HuH-7.5 (cell line): ENCODE data around the gene ARPC5.
"Not testable (repeated sequence)": the region's sequence is repeated elsewhere in the genome, so short reads cannot be mapped to it uniquely, and the experiment has no call there.

Source experiments
- DNase-seq: peaks from one replicate; pipeline ENCODE4 v3.0.0; 2011; ENCODE audit warnings: low spot score

Gene ARPC5

GRCh38 chr1:183635606-183636333 is at the start of gene ARPC5:
Gene ARPC5 (minus strand): TSS chr1:183635783. CDS start chr1:183635659, 124 bp downstream.
- DNase-seq = peak; percentile 70

DNA sequence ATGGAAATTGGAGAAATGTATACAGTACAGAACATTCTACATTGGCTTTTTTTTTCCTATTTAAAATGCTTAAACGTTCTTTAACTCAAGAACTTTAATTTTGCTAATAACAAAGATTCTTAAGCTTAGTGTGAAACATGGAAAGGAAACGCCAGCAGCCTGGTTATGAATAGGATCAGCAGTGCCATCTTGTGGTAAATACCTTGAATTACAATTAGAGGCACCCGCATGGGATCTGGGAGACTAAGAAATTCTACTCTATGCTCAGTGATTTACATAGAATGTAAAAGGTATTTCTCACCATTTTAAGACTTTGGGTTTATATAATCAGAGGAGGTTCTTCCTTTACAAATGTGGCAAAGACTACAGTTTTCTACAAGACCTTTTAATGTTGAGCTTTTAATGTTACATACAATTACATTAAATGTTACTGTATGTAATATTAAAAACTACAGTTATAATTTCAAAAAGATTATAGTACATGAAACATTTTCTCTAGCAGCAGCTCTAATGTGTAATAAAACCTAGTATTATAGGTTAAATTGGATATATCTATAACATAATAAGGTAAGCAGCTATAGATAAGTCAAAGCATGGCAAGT is 49.6 kb upstream of the ARPC5 start:
- DNase-seq = peak; percentile 23

- DNase-seq = not testable (repeated sequence)
These were observed 43.8 kb upstream of the ARPC5 start for GRCh38 chr1:183679363-183679762.

DNA sequence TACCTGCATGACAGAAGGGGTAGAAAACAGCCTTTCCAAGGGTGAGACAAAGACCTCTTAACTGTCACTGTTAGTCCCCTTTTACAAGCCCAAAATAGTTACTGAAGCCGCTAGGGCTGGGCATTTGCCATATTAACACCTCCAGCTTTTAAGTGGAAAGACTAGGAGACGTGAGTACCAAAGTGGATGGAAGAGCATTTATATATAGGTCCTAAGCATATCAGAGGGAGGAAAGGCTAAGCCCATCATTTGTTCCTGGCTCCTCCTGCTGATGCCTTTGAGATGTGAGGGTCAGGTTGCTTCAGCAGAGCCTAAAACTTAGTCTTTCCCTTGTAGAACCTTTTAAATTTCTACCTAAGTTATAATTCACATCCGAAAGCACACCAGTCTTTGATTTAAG is 43.2 kb upstream of the ARPC5 start:
- DNase-seq = no peak

DNA sequence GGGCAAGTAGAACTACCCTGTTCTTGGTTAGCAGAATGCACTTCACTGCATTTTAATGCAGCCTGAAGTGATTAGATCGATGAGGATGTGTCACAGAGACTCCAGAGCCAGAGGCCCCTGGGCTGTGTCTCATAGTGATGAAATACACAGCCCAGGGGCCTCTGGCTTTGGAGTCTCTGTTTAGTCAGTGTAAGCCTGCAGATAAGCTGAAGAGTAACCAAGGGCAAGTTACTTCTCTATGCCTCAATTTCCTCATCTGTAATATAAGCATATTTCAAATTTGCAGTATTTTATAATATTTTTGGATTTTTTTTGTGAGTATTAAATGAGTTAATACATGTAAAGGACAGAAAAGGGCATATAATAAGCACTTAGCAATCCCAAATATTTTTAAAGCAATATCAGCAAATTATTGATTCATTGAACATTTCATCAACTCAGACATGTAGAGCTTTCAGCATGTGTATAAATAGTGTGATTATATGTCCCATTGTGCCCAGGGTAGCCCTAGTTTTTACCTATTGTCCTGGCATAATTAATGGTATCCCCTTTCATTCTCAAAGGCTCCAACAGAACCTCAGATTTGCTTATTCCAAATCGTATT is 41.1 kb upstream of the ARPC5 start:
- peak; percentile 37 for DNase-seq

- no peak for DNase-seq
These were observed 40.5 kb upstream of the ARPC5 start for GRCh38 chr1:183675883-183676585.

DNA sequence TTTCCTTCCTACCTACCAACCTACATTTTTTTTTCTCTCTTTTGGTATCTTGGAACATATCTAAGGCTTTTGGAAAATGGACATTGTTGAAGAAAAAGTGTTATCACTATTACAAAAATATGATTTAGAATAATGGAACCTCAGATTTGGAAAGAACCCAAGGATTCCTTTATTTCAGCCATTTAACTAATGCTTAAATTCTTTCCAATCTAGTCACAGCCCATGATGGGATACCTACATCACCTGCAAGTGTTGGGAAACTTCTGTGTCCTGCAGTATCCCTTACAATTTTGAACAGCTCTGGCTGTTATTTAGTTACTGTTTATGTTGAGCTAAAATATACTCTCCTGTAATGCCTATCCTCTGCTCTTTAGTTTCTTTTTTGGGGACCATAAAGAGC is 39.8 kb upstream of the ARPC5 start:
- DNase-seq = no peak

DNA sequence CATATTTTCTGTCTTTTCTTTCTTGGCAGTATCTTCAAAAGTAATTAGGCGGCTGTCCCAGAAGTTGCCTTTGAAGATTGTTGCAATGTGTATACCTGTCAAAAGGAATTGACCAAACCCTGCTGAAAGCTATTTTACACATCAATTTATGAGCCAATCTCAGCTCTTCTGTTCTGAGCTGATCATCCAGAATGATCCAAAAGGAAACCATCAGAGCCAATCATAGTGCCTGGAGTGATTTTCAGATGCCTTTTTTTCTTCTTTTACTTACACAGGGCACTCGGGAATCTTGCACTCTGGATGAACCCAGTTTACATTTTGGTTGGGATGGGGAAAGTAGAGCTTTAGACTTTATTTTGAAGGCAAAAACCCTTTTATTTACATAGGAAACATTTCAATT is 39.3 kb upstream of the ARPC5 start:
- no peak for DNase-seq

DNA sequence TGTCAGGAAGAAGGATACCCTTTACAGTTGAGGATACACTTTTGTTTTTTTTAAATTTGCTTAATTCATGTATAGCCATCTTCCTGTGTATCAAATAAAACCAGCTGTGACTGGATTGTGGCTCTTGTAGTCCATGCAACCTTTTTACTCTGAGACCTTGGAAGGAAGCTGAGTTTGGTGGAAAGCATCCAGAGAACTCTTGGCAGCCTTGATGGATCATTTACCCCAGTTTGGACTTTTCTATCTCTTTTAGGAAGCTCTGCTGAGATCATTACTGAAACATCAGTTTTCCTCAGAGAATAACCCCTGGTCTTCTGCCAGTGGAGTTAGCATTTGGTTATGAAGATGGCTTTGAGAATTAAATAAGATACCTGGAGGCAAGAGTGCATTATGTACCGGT is 38.8 kb upstream of the ARPC5 start:
- DNase-seq = no peak

DNA sequence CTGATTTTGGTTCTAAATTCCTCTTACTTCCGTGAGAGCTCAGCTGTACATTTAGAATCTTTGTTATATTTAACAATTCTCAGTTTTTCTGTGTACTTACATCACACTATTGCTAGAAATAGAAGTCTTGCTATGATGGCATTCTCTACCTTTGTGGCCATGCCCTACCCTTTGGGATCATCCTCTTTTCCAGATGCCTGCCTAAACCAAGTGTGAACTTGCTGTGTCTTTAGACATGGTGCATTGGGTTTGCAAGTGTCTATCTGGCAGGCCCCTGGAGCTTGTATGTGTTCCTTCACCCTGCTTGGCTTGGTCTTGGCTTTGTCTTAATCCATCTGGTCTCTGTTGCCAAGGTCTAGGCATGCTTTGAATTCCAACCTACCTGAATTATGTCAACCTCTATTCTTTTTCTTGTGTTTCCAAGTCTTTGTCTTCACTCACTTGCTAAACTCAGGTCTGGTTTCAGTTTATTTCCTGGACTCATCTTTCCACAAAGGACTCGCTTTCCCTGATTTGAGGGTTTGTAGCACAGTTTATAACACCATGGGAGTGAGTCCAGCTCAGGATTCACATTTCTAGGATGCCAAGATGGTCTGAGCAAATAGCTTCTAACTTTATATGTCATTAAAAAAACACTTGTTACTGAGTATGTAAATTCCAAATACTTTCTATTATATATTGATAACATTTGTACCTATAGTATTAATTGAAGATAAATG is 38.2 kb upstream of the ARPC5 start:
- no peak for DNase-seq

DNA sequence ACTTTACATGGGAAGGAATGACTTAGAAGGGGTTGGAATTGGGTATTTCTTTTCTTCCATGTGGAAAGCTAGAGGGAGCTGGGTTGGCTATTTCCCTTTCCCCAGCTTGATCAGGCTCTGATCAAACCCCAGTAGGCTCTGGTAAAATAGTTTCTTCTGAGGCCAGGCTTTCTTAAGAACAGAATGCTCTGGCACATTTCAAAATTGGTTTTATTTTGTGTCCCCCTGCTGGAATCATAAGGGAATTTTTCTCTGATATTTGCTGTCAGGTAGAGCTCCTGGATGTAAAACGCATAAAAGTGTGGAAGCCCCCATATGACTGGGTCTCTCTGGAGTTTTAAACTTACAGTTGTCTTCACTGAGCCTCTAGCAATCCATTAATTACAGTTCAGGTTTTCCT is 34.6 kb upstream of the ARPC5 start:
- DNase-seq = no peak

- no peak for DNase-seq
These were observed 20.8 kb upstream of the ARPC5 start for GRCh38 chr1:183656355-183656754.

- peak; percentile 44 for DNase-seq
These were observed 20.0 kb upstream of the ARPC5 start for GRCh38 chr1:183655562-183656075.

DNA sequence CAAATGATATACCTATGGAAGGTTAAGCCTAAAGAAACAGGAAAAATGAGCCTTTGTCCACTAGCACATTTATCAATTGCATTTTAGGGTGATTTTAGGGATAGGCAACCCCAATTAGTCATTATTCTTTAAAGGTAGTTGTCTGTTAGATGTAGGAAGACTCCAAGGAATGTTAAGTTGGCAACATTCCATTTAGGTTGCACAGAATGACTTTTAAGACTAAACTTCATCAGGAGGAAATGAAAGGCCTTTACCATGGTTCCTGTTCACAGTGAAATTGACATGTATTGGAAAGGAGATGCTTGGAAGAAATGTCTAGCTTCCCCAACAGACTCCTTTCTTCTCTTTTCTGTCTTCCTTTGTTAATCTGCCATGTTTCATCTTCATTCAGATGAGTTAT is 19.1 kb upstream of the ARPC5 start:
- no peak for DNase-seq

GRCh38 chr1:183653876-183654451 is 18.4 kb upstream of the ARPC5 start:
- no peak for DNase-seq

GRCh38 chr1:183653462-183653794 is 17.8 kb upstream of the ARPC5 start:
- no peak for DNase-seq

DNA sequence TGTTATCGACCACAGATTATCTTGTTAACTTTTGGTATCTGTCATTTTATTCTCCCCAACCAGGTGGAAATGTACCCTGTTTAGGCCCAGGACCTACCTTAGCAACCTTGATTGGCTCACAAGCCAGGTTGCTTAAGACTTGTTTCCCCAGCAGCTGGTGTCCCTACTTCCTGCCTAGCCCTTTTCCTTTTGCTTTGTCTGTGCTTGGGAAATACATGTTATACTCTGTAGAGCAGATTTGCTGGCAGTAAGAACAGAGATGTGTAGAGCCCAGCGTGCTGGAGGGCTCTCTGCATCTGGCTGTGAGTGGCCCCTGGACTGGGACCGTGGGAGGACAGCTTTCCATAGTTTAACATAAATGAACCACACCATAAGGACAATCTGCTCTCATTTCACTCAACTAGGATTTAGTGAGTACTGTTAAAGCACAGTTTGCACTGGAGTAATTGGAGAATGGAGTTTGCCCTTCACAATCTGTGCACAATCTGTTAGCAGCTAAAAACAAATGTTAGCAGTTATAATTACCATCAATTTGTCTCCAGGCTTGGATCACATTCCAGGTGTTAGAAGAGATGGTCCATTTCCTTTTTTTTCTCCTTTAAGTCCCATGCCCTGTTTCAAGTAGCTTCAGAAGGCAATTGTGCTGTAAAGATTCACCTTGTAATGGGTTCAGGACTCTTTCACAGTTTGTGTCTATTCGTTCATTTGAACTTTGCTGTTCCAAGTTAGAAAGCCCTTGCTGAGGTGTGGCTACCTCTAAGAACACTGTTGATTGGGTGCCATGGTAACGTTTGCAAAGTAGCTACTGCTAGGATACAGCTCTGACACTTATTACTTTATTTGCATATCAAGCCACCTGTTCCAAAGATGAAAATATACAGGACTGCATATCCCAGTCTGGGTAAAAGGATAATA is 17.2 kb upstream of the ARPC5 start, which contains the start of gene APOBEC4:
TSS of gene APOBEC4 (minus strand) at position 770 of the 915 bp plus-strand sequence. CDS start 4,535 bp downstream, outside the sequence.
- DNase-seq = no peak

DNA sequence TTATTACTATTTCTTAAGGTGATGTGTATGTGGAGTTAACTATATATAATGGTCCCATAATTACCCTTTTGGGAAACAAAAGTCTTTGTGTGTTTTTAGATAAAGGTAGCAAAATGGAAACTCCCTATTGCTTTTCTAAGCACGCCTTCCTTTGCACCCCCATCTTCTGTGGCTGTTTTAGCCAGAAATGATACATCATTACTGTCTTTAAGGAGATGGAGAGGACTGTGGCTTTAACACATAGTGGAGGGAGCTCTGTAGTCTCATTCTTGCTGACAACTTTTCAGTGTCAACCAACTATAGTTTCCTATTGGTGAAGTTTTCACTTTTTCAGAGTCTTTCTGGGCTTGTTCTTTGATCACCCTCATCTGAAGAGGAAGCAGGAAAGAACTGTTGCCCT is 16.5 kb upstream of the ARPC5 start:
- DNase-seq = no peak

DNA sequence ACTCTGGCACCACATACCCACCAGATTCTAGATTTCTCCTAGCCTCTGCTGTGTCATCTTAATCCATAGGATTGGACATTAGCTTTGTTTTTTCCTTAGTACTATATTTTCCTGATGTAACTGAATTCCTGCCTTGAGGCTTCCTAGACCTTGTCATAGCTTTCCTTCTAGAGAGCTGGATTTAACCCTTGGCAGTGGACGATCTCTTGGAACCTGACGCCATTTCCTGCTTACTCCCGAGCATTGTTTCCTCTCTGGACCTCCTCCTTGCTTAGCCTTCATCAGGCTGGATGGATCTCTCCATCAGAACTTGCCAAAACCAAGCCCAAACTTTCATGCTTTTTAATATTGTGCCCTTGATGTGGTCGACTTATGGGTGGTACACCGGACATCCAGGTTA is 16.0 kb upstream of the ARPC5 start:
- no peak for DNase-seq

DNA sequence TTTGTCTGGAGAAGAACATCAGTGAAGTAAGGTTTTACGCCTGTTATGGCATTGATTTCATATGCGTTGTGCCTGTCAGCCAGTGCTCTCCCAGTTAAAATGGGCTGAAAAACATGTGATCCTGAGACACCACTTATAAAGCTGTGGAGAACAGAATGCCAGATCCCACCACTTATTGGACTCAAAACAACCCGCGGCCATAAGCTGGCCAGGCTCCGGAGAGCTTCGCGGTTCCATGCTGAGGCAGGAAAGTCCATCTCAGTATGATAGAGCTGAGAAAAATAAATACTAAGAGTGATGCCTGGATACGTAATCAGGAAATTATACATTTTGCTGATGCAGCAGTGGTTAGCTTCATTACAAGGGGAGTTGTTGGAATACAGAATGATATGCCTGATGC is 12.5 kb upstream of the ARPC5 start:
- DNase-seq = no peak

DNA sequence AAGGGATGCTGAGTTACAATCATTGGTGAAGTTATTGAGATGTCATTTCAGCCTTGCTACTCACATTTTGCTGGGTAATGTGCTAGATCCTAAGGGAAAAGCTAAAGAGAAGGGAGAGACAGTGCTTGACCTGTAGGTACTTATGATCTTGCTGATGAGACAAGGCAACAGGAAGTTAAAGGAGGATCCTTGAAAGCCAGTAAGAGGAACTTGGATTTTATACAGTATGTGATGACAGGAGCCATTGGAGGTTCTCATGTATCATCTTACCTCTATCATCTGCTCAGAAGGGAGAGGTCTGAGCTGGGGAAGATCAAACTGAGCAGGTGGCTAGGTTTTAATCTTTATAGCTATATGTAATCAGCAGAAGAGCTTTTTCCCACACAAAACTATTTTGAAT is 11.2 kb upstream of the ARPC5 start:
- no peak for DNase-seq
